HL-60 (cell line): Measurements from ENCODE around the gene PIK3C3.
"Not testable (repeated sequence)": the region's sequence is repeated elsewhere in the genome, so short reads cannot be mapped to it uniquely, and the experiment has no call there.

Experiments
- DNase-seq, 2 experiments: peaks; one replicate each; pipeline ENCODE4 v3.0.0-alpha.2; 2010 to 2020; ENCODE audit warnings: low read depth in 1 of 2, low spot score in 1 of 2
- H3K27ac ChIP-seq: fragments of 250-450 bp; sonication (Bioruptor Pico); replicated peaks from 2 replicates; pipeline ENCODE4 v1.5.1; 2020; ENCODE audit warnings: mild to moderate bottlenecking, moderate library complexity
- H3K27me3 ChIP-seq: fragments of 250-450 bp; sonication (Bioruptor Pico); 2 replicates; pipeline ENCODE4 v1.5.1; 2021; ENCODE audit warnings: mild to moderate bottlenecking, moderate library complexity; ENCODE audit not compliant: insufficient read depth, poor library complexity, severe bottlenecking
- H3K4me3 ChIP-seq: replicated peaks from 2 replicates; pipeline ENCODE4 v1.5.1; 2011; ENCODE audit warnings: mild to moderate bottlenecking, control low read depth, low read length; ENCODE audit not compliant: insufficient read depth
- GABPA ChIP-seq: IDR thresholded peaks from 2 replicates; pipeline ENCODE4 v1.6.1; 2012; ENCODE audit warnings: low read depth
- POLR2AphosphoS5 ChIP-seq: IDR thresholded peaks from 2 replicates; pipeline ENCODE4 v1.6.1; 2012; ENCODE audit warnings: low read depth
- SPI1 ChIP-seq: IDR thresholded peaks from 2 replicates; pipeline ENCODE4 v1.6.1; 2012; ENCODE audit warnings: low read depth, mild to moderate bottlenecking, borderline replicate concordance
- TF ChIP-seq, protein P1 (sequence below): IDR thresholded peaks from 2 replicates; pipeline ENCODE4 v1.6.1; 2012; ENCODE audit warnings: low read depth; ENCODE audit not compliant: insufficient replicate concordance
- TF ChIP-seq, protein P2 (sequence below): IDR thresholded peaks from one replicate; pipeline ENCODE4 v1.5.1; 2011; ENCODE audit warnings: low read length, control low read depth, inconsistent platforms; ENCODE audit not compliant: insufficient read depth

The PIK3C3 gene

DNA sequence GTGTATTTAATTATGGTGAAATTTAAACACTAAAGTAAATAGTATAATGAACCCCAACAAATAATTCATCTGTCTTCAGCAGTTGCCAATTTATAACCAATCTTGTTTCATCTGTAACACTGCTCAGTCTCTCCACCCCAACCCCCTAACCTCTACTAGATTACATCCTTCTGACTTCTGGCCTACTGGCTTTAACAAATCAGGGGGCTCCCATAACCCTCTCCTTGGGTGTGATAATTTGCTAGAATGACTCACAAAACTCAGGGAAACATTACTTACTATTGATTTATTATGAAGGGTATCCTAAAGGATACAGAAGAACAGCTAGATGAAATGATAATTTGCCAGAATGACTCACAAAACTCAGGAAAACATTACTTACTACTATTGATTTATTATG, 50.7 kb downstream of the PIK3C3 start:
- Histone ChIP-seq H3K27me3 (no peaks in the 10 kb centered on the region), H3K4me3 (no peak overlapping the region), H3K27ac (no peak overlapping the region)
- no peak for DNase-seq
- TF ChIP-seq SPI1 (no peak), POLR2AphosphoS5 (no peak), GABPA (no peak)
- TF ChIP-seq, protein P1, sequence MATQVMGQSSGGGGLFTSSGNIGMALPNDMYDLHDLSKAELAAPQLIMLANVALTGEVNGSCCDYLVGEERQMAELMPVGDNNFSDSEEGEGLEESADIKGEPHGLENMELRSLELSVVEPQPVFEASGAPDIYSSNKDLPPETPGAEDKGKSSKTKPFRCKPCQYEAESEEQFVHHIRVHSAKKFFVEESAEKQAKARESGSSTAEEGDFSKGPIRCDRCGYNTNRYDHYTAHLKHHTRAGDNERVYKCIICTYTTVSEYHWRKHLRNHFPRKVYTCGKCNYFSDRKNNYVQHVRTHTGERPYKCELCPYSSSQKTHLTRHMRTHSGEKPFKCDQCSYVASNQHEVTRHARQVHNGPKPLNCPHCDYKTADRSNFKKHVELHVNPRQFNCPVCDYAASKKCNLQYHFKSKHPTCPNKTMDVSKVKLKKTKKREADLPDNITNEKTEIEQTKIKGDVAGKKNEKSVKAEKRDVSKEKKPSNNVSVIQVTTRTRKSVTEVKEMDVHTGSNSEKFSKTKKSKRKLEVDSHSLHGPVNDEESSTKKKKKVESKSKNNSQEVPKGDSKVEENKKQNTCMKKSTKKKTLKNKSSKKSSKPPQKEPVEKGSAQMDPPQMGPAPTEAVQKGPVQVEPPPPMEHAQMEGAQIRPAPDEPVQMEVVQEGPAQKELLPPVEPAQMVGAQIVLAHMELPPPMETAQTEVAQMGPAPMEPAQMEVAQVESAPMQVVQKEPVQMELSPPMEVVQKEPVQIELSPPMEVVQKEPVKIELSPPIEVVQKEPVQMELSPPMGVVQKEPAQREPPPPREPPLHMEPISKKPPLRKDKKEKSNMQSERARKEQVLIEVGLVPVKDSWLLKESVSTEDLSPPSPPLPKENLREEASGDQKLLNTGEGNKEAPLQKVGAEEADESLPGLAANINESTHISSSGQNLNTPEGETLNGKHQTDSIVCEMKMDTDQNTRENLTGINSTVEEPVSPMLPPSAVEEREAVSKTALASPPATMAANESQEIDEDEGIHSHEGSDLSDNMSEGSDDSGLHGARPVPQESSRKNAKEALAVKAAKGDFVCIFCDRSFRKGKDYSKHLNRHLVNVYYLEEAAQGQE, result no peak
- TF ChIP-seq, protein P2, sequence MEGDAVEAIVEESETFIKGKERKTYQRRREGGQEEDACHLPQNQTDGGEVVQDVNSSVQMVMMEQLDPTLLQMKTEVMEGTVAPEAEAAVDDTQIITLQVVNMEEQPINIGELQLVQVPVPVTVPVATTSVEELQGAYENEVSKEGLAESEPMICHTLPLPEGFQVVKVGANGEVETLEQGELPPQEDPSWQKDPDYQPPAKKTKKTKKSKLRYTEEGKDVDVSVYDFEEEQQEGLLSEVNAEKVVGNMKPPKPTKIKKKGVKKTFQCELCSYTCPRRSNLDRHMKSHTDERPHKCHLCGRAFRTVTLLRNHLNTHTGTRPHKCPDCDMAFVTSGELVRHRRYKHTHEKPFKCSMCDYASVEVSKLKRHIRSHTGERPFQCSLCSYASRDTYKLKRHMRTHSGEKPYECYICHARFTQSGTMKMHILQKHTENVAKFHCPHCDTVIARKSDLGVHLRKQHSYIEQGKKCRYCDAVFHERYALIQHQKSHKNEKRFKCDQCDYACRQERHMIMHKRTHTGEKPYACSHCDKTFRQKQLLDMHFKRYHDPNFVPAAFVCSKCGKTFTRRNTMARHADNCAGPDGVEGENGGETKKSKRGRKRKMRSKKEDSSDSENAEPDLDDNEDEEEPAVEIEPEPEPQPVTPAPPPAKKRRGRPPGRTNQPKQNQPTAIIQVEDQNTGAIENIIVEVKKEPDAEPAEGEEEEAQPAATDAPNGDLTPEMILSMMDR, result no peak

- H3K27ac ChIP-seq, DNase-seq, H3K27me3 ChIP-seq, H3K4me3 ChIP-seq: not testable (repeated sequence)
Measured at GRCh38 chr18:42009457-42009856, 54.4 kb downstream of the PIK3C3 start.

- Histone ChIP-seq H3K27ac (no peak overlapping the region), H3K4me3 (no peak overlapping the region), H3K27me3 (no peaks in the 10 kb centered on the region)
- TF ChIP-seq, protein P1, result no peak
- no peak for TF ChIP-seq GABPA
- TF ChIP-seq, protein P2, result no peak
- no peak for TF ChIP-seq POLR2AphosphoS5
- no peak for TF ChIP-seq SPI1
- DNase-seq, result no peak
Measured at GRCh38 chr18:42011053-42011452, 56.0 kb downstream of the PIK3C3 start.

DNA sequence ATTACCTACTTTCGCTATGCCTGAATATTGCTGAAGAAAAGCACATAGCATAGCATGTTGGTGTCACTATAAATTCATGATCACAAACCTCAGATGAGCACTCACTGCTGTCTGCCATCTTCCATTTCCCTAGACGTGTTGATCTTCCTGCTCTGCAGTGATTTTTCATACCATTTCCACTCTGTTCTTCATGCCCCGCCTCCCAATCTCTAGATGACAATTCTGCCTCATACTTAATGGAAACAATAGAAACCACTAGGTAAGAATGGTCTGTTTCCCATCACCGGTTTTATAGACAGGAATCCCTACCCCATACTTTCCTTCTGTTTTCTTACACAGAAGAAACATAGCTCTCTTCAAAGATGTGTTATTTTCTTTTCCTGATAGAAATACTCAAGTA, 63.8 kb downstream of the PIK3C3 start:
- DNase-seq, result no peak
- no peak overlapping the region for H3K27ac ChIP-seq
- no peaks in the 10 kb centered on the region for H3K27me3 ChIP-seq
- no peak overlapping the region for H3K4me3 ChIP-seq
- TF ChIP-seq GABPA (no peak), POLR2AphosphoS5 (no peak), SPI1 (no peak)
- TF ChIP-seq, protein P1, result no peak
- TF ChIP-seq, protein P2, result no peak
